Body of pancreas (tissue), 4 donors: Measurements from ENCODE around the gene C3orf18. TPM values are rescaled to one million over a fixed set of nuclear protein-coding genes. Genes with fewer than 3 reads are reported as not detected.

Experiments
- ATAC-seq: fragments of 150-250 bp; one replicate; pipeline ENCODE4 v1.9.1; 2016
- DNase-seq, 4 donors: peaks; one replicate each; pipeline ENCODE4 v3.0.0-alpha.2; 2019
- H3K27ac ChIP-seq, 4 donors: fragments of 200-600 bp; sonication (generic); 1 replicate in 3 of 4; 2 replicates in 1 of 4; pipeline versions ENCODE4 v1.5.1 to v1.6.1; 2016 to 2019; ENCODE audit warnings: mild to moderate bottlenecking in 1 of 4, mixed read lengths in 1 of 4, moderate library complexity in 1 of 4
- H3K27me3 ChIP-seq, 2 donors: fragments of 200-600 bp; sonication (generic); one replicate each; pipeline ENCODE4 v1.6.0; 2016; ENCODE audit warnings: mild to moderate bottlenecking in 1 of 2
- H3K36me3 ChIP-seq, 2 donors: fragments of 200-600 bp; sonication (generic); replicated peaks in 1 of 2; 2 replicates each; pipeline ENCODE4 v1.5.1; 2016; ENCODE audit warnings: low read depth in 2 of 2; ENCODE audit not compliant: insufficient read depth in 1 of 2
- H3K4me1 ChIP-seq: fragments of 200-600 bp; sonication (generic); one replicate; pipeline ENCODE4 v1.6.0; 2016
- H3K4me3 ChIP-seq, 2 donors: fragments of 200-600 bp; sonication (generic); 1 replicate in 1 of 2; 2 replicates in 1 of 2; pipeline ENCODE4 v1.5.1; 2016 to 2019
- H3K9me3 ChIP-seq, 3 donors: fragments of 200-600 bp; sonication (generic); 1 replicate in 2 of 3; 2 replicates in 1 of 3; pipeline ENCODE4 v1.5.1; 2016
- CTCF ChIP-seq, 7 experiments: fragments of 450-650 bp in 4 of 7; fragments of 200-600 bp in 3 of 7; sonication (generic) in 3 of 7; IDR thresholded peaks; one replicate each; pipeline ENCODE4 v1.5.1; 2016 to 2019; ENCODE audit warnings: antibody characterized with exemption in 7 of 7
- POLR2A ChIP-seq, 3 donors: fragments of 450-650 bp; IDR thresholded peaks; one replicate each; pipeline ENCODE4 v1.6.1; 2016; ENCODE audit warnings: antibody characterized with exemption in 3 of 3, mild to moderate bottlenecking in 2 of 3
- WGBS, 2 donors: methylation state at CpG; one replicate each; pipeline ENCODE4 v1.1.5; 2017; 5-methylcytosine and 5-hydroxymethylcytosine counted together
- intact Hi-C: fragments of 100-400 bp; cut with DNase I; formaldehyde crosslinking; loops from one replicate; pipeline ENCODE4 v1.15.1; 2023
- total RNA-seq, 2 donors: library from RNA; depleted of rRNA; stranded (reverse); fragments of >200 nt; gene quantifications; one replicate each; pipeline ENCODE4 v1.1.0, GENCODE V29; 2016

C3orf18 gene
- total RNA-seq, 2 donors from 2014 or later: 6.3 to 11.4 TPM

GRCh38 chr3:50557106-50557505 is 10.4 kb downstream of the C3orf18 start:
- H3K4me3 ChIP-seq: no peak overlapping the region
- TF ChIP-seq CTCF (IDR thresholded peaks at IDR 0.05) (no peak), POLR2A (IDR thresholded peaks at IDR 0.05) (no peak)
- H3K27me3 ChIP-seq: no peaks in the 10 kb centered on the region
- H3K27ac ChIP-seq: no peak overlapping the region
- intact Hi-C loops: no loop called here
- ATAC-seq (no peak), DNase-seq (no peak)
- no peaks in the 10 kb centered on the region for H3K4me1 ChIP-seq
- WGBS, 2 donors: 43 to 100% methylated on average over 1 to 8 of the region's 8 CpGs
- no peaks in the 10 kb centered on the region for H3K36me3 ChIP-seq
- H3K9me3 ChIP-seq: no peaks in the 10 kb centered on the region

GRCh38 chr3:50554553-50554952 is 13.0 kb downstream of the C3orf18 start:
- Histone ChIP-seq H3K27me3 (no peaks in the 10 kb centered on the region), H3K27ac (no peak overlapping the region), H3K9me3 (no peaks in the 10 kb centered on the region), H3K36me3 (no peaks in the 10 kb centered on the region), H3K4me3 (no peak overlapping the region), H3K4me1 (no peaks in the 10 kb centered on the region)
- DNase-seq (no peak), ATAC-seq (no peak)
- 74% methylated on average over 5 of the region's 5 CpGs; no CpG with 5 or more reads in 1 of the 2 donors for WGBS, 2 donors
- intact Hi-C loops: no loop called here
- TF ChIP-seq POLR2A (IDR thresholded peaks at IDR 0.05) (no peak), CTCF (IDR thresholded peaks at IDR 0.05) (no peak)

GRCh38 chr3:50552598-50552997 is 14.9 kb downstream of the C3orf18 start:
- no peaks in the 10 kb centered on the region for H3K9me3 ChIP-seq
- ATAC-seq (no peak), DNase-seq (no peak)
- TF ChIP-seq POLR2A (IDR thresholded peaks at IDR 0.05): no peak
- no peak for TF ChIP-seq CTCF (IDR thresholded peaks at IDR 0.05)
- no peaks in the 10 kb centered on the region for H3K27me3 ChIP-seq
- no peak overlapping the region for H3K27ac ChIP-seq
- no peaks in the 10 kb centered on the region for H3K4me1 ChIP-seq
- intact Hi-C loops: no loop called here
- H3K36me3 ChIP-seq: no peaks in the 10 kb centered on the region
- WGBS, 2 donors: 71 to 76% methylated on average over 7 to 9 of the region's 9 CpGs
- no peak overlapping the region for H3K4me3 ChIP-seq

- 60 to 71% methylated on average over 2 to 7 of the region's 7 CpGs for WGBS, 2 donors
- intact Hi-C loops: no loop called here
- TF ChIP-seq POLR2A (IDR thresholded peaks at IDR 0.05) (no peak), CTCF (IDR thresholded peaks at IDR 0.05) (no peak)
- Histone ChIP-seq H3K36me3 (no peaks in the 10 kb centered on the region), H3K4me1 (no peaks in the 10 kb centered on the region), H3K9me3 (no peaks in the 10 kb centered on the region), H3K27ac (no peak overlapping the region), H3K4me3 (no peak overlapping the region), H3K27me3 (no peaks in the 10 kb centered on the region)
- ATAC-seq (no peak), DNase-seq (no peak)
Observed at GRCh38 chr3:50551681-50552435, 15.7 kb downstream of the C3orf18 start.
